Stimulated activated CD4-positive, alpha-beta T cell treated with anti-CD3 and anti-CD28 coated beads, Interleukin-15, amount 100 ng/mL, for 48 hours (primary cell): Measurements from ENCODE around the gene NOP10.
"Not testable (repeated sequence)": the region's sequence is repeated elsewhere in the genome, so short reads cannot be mapped to it uniquely, and the experiment has no call there.

ENCODE experiments used
- DNase-seq, 2 donors: peaks; one replicate each; pipeline ENCODE4 v3.0.0-alpha.2; 2020; ENCODE audit warnings: low read depth in 2 of 2

Gene NOP10

DNA sequence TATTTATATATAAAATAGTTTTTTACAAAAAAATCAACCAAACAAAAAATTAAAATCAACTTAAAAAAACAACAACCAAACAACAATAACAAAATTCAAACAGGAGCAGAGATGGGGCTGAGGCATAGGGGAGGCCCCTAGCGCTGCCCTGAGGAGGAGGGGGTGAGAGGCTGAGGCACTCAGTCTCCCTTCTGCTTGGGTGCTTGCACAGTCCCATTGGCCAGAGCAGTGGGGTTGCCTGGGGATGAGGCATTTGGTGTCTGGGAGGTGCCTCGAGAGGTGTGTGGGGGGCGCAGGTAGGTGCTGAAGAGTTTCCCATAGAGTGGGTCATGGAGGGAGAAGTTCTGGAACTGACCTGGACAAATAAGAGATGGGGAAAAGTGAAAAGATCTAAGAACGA lies 16.0 kb upstream of the NOP10 start:
- DNase-seq: no peak

DNA sequence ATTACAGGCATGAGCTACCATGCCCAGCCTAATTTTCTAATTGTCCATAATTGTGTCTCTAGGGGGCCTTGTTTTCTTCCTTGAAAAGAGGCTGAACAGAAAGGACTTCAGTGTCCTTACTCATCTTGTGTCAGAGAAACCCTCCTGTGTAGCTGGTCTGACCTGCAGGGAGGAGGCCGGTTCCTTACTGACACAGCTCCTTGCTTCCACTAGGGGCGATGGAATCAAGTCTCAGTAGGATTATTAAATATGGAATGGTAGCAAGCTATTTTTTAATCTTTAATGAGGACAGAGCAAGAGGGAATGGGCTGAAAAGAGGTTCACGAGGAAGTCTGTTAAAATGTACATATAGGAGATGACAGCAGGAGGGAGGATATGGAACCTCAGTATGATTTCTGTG lies 15.4 kb upstream of the NOP10 start:
- DNase-seq: no peak

- no peak for DNase-seq
Observed at GRCh38 chr15:34357653-34358052, 14.7 kb upstream of the NOP10 start.

DNA sequence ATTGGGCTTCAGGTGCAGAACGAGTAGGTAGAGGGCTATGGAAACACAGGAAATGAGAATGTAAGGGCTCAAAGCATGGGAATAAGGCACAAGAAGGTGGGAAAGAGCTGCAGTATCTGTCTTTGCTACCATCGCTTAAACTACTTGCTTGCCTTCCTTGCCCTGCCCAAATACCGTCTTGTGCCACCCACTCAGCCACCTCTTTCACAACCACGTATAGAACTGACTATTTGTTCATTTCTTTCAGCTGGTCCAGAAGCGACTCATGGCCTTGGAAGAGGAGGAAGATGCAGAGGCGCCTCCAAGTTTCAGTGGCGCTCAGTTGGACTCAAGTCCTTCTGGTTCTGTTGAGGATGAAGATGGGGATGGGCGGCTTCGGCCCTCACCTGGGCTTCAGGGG lies 12.3 kb upstream of the NOP10 start:
- DNase-seq: no peak

DNA sequence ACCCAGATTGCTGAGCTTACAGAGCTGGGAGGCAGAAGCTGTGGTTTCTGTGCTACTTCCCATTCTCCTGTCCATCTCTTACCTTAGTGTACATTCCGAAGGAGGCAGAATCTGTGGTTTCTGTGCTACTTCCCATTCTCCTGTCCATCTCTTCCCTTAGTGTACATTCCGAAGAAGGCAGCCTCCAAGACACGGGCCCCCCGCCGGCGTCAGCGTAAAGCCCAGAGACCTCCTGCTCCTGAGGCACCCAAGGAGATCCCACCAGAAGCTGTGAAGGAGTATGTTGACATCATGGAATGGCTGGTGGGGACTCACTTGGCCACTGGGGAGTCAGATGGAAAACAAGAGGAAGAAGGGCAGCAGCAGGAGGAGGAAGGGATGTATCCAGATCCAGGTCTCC lies 11.3 kb upstream of the NOP10 start:
- DNase-seq: no peak

DNA sequence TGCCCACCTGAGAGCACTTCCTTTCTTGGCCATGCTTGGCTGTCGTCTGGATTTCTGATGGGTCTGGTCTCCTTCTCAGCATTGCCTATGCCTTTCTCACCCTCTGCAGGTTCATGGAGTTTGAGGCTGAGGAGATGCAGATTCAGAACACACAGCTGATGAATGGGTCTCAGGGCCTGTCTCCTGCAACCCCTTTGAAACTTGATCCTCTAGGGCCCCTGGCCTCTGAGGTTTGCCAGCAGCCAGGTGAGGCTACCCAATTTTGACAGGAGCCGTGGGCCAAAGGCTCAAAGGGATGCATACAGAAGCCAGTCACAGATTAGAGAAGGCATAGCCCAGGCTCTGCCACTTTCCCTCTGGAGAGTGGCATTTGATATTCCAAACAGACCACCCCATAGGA lies 10.7 kb upstream of the NOP10 start:
- DNase-seq: no peak

- DNase-seq: not testable (repeated sequence)
Observed at GRCh38 chr15:34352996-34353395, 10.1 kb upstream of the NOP10 start.

DNA sequence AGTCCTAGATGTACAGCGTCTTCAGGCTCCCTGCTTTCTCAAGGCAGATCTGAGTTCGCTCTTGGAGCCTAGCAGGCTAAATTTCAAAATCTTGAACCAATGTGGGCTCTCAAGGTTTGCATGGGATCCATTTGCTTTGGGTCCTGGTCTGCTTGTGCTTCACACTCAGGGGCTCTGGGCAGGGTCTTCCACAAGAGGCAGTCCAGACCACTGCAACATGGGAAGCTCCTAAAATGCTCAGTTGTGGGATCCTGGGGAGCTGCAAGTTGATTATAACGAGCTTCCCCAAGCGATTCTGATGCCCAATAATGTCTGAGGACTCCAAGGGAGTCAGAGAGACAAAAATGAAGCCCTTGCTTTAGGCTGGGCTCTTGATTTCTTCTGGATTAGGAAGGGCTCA lies 6.8 kb upstream of the NOP10 start:
- no peak for DNase-seq

GRCh38 chr15:34348735-34349300 lies 5.9 kb upstream of the NOP10 start:
- no peak for DNase-seq

DNA sequence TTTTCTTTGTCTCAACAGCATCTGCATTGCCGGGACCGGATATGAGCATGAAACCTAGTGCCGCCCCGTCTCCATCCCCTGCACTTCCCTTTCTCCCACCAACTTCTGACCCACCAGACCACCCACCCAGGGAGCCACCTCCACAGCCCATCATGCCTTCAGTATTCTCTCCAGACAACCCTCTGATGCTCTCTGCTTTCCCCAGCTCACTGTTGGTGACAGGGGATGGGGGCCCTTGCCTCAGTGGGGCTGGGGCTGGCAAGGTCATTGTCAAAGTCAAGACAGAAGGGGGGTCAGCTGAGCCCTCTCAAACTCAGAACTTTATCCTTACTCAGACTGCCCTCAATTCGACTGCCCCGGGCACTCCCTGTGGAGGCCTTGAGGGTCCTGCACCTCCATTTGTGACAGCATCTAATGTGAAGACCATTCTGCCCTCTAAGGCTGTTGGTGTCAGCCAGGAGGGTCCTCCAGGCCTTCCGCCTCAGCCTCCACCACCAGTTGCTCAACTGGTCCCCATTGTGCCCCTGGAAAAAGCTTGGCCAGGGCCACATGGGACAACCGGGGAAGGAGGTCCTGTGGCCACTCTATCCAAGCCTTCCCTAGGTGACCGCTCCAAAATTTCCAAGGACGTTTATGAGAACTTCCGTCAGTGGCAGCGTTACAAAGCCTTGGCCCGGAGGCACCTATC lies 5.2 kb upstream of the NOP10 start:
- no peak for DNase-seq

DNA sequence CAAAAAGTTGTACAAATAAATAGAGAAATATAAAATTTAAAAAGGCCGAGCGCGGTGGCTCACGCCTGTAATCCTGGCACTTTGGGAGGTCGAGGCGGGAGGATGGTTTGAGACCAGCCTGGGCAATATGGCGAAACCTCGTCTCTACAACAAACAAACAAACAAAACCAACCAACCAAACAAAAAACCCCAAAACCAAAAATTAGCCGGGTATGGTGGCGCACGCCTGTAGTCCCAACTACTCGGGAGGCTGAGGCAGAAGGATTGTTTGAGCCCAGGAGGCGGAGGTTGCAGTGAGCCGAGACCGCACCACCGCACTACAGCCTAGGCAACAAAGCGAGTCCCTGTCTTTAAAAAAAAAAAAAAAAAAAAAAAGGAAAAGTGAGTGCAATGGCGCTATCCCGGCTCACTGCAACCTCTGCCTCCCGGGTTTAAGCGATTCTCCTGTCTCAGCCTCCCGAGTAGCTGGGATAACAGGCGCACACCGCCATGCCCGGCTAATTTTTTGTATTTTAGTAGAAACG lies 661 bp downstream of the NOP10 start:
- DNase-seq: not testable (repeated sequence)

DNA sequence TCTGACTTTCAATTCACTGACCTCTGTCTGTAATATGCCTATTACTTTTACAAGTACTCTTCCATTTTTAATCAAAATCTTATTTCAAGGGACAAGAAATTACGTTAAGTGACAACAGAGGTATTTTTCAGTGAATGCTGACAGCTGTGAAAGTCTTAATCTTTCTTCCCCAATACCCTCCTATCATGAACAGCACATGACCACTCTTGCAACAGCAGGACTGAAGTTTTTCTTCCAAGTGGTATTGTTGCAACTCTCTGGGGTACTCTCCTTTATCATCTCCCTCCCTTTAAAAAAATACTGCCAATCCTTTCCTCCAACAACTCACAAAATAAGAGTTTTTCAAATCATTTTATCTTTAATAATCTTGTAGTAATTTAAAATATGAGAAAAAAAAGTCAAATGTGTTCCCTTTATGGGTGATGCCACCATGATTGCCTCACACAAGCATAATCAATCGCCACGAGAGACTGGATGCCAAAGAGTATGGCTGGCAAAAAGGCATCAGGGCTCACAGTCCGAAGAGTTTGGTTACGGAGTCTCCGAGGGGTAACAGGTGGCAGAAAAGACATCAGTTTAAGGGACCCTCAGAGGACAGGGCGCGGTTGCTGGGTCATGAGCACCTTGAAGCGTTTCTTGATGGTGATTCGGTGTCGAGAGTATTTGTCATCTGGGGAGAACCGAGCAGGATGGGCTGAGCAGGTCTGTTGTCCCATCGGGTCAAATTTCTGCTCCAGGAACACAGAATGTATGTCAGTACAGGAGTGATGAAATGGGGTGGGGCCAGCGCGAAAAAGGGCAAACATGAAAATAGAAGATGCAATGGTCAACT lies 1.3 kb downstream of the NOP10 start:
- no peak for DNase-seq

GRCh38 chr15:34339946-34340345 lies 3.0 kb downstream of the NOP10 start:
- DNase-seq: no peak

DNA sequence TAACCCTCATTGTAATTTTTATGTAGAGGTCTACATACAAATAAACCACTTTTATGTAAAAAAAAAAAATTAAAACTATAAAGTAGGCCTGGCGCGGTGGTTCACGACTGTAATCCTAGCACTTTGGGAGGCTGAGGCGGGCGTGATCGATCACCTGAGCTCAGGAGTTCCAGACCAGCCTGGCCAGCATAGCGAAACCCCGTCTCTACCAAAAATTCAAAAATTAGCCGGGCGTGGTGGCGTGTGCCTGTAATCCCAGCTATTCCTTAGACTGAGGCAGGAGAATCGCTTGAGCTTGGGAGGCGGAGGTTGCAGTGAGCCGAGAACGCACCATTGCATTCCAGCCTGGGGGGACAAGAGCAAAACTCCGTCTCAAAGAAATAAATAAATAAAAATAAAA lies 4.6 kb downstream of the NOP10 start:
- DNase-seq: no peak

- peak; percentile 77 to 86 for DNase-seq
Observed at GRCh38 chr15:34337557-34338306, 5.2 kb downstream of the NOP10 start, which contains the start of gene SLC12A6. TSS of gene SLC12A6 (minus strand) at chr15:34337781. CDS start at chr15:34336680, 1,101 bp downstream.

GRCh38 chr15:34336991-34337556 lies 5.9 kb downstream of the NOP10 start:
- DNase-seq: peak in 1 of 2 donors; percentile 16

GRCh38 chr15:34336231-34336990 lies 6.5 kb downstream of the NOP10 start:
- no peak for DNase-seq

GRCh38 chr15:34335176-34336032 lies 7.5 kb downstream of the NOP10 start:
- DNase-seq: no peak

DNA sequence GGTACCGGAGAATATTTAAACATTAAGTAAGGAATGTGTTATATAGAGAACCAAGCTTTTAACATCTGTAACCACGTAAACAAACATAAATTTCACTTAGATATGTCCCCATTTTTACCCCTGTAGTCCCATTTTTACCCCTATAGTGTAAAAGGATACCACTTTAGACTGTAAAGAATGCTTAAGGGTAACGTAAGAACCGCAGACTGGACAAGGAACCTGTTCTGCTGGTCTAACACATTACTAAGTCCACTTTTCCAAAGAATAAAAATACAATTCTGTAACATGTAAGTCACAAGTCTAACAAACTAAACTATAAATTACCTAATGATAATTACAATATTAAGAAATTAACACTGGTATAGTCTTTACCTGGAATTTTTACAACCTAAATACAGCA lies 8.3 kb downstream of the NOP10 start:
- DNase-seq: no peak
